ENCODE results near the gene GNAI3. TPM values are rescaled to one million over a fixed set of nuclear protein-coding genes. Genes with fewer than 3 reads are reported as not detected.

Gene GNAI3
- total RNA-seq, 1 experiment from 2014 or later: 6.4 TPM

- Histone ChIP-seq H3K36me3 (ENCODE audit: control insufficient read depth, insufficient read depth, low read length) (no peaks in the 10 kb centered on the region), H3K4me3 (ENCODE audit: low read depth, low read length) (no peak overlapping the region), H3K27me3 (replicated peaks; ENCODE audit: control insufficient read depth, insufficient read depth, low read length) (no peaks in the 10 kb centered on the region), H3K9me3 (no peaks in the 10 kb centered on the region), H3K4me1 (peaks cover 15% of the 10 kb centered on the region)
- no peak for TF ChIP-seq CTCF (IDR thresholded peaks at IDR 0.05; ENCODE audit: insufficient read depth in 1 of 2, low read depth in 1 of 2, low read length in 1 of 2, severe bottlenecking in 1 of 2, unreplicated experiment in 1 of 2)
- Mint-ChIP-seq H3K27ac (ENCODE audit: unreplicated experiment) (peak overlapping the region; percentile 80), H3K9me3 (ENCODE audit: unreplicated experiment) (no peaks in the 10 kb centered on the region), H3K4me1 (ENCODE audit: low read depth, unreplicated experiment) (peaks cover 16% of the 10 kb centered on the region), H3K4me3 (ENCODE audit: unreplicated experiment) (no peak overlapping the region), H3K27me3 (ENCODE audit: insufficient read depth, unreplicated experiment) (no peaks in the 10 kb centered on the region), H3K36me3 (ENCODE audit: insufficient read depth, unreplicated experiment) (peaks cover 22% of the 10 kb centered on the region)
- BruUV-seq (replicated peaks): no TSS peak
- intact Hi-C loops (cut with micrococcal nuclease; ENCODE audit: unreplicated experiment): no loop called here
- ChIA-PET CTCF (interaction anchor here (0.8 to 1.2 kb wide), 3 partner anchors 23 to 367 kb away, joined by 3 to 5 read pairs (median 3); partner anchors contain the start of gene AHCYL1), POLR2A (interaction anchor here (1.2 kb wide), 1 partner anchor 69 kb away, joined by 4 read pairs; the partner anchor contains the start of gene GNAI3)
- peak; percentile 26 to 37 for DNase-seq
These were observed 68.9 kb downstream of the GNAI3 start for GRCh38 chr1:109617291-109617801.

- TSS peak; percentile 83 for BruUV-seq (replicated peaks)
- no peaks in the 10 kb centered on the region for H3K9me3 ChIP-seq
- ChIA-PET POLR2A (interaction anchor here (1.6 kb wide), 1 partner anchor 71 kb away, joined by 10 read pairs; the partner anchor contains the start of gene GNAI3), CTCF (no interaction called here)
- peaks cover 16% of the 10 kb centered on the region for H3K4me1 Mint-ChIP-seq (ENCODE audit: low read depth, unreplicated experiment)
- intact Hi-C loops (cut with micrococcal nuclease; ENCODE audit: unreplicated experiment): no loop called here
- peak overlapping the region; percentile 86 for H3K27ac Mint-ChIP-seq (ENCODE audit: unreplicated experiment)
- no peaks in the 10 kb centered on the region for H3K27me3 ChIP-seq (replicated peaks; ENCODE audit: control insufficient read depth, insufficient read depth, low read length)
- peak in 1 of 2 experiments; percentile 46 for DNase-seq
- H3K36me3 Mint-ChIP-seq (ENCODE audit: insufficient read depth, unreplicated experiment): peaks cover 17% of the 10 kb centered on the region
- TF ChIP-seq CTCF (IDR thresholded peaks at IDR 0.05; ENCODE audit: insufficient read depth in 1 of 2, low read depth in 1 of 2, low read length in 1 of 2, severe bottlenecking in 1 of 2, unreplicated experiment in 1 of 2): no peak
- no peaks in the 10 kb centered on the region for H3K36me3 ChIP-seq (ENCODE audit: control insufficient read depth, insufficient read depth, low read length)
- H3K4me3 ChIP-seq (ENCODE audit: low read depth, low read length): peak overlapping the region; percentile 80
- no peaks in the 10 kb centered on the region for H3K9me3 Mint-ChIP-seq (ENCODE audit: unreplicated experiment)
- peak overlapping the region; percentile 96 for H3K4me3 Mint-ChIP-seq (ENCODE audit: unreplicated experiment)
- no peaks in the 10 kb centered on the region for H3K27me3 Mint-ChIP-seq (ENCODE audit: insufficient read depth, unreplicated experiment)
- H3K4me1 ChIP-seq: peaks cover 15% of the 10 kb centered on the region
These were observed 70.5 kb downstream of the GNAI3 start for GRCh38 chr1:109618661-109619575.

Measured in Caco-2 (cell line).